CMK (cell line): ENCODE data around the gene DNAJC9.

ENCODE experiments used
- DNase-seq: peaks from one replicate; pipeline ENCODE4 v3.0.0-alpha.2; 2010; ENCODE audit warnings: low read depth

Gene DNAJC9

GRCh38 chr10:73238990-73239566, 8.0 kb downstream of the DNAJC9 start:
- DNase-seq, result no peak

- DNase-seq, result no peak
Measured at GRCh38 chr10:73234695-73235094, 12.4 kb downstream of the DNAJC9 start.

- DNase-seq, result no peak
Measured at GRCh38 chr10:73233883-73234282, 13.2 kb downstream of the DNAJC9 start.

GRCh38 chr10:73232887-73233286, 14.2 kb downstream of the DNAJC9 start:
- DNase-seq, result no peak

- no peak for DNase-seq
Measured at GRCh38 chr10:73229567-73229966, 17.5 kb downstream of the DNAJC9 start.

GRCh38 chr10:73228247-73228646, 18.8 kb downstream of the DNAJC9 start:
- DNase-seq, result no peak

- DNase-seq, result no peak
Measured at GRCh38 chr10:73226663-73227062, 20.4 kb downstream of the DNAJC9 start.

GRCh38 chr10:73225518-73225917, 21.5 kb downstream of the DNAJC9 start:
- DNase-seq, result no peak

- DNase-seq, result no peak
Measured at GRCh38 chr10:73220989-73221388, 26.1 kb downstream of the DNAJC9 start.

GRCh38 chr10:73219384-73219783, 27.7 kb downstream of the DNAJC9 start:
- DNase-seq, result no peak

- peak; percentile 39 for DNase-seq
Measured at GRCh38 chr10:73218431-73219191, 28.4 kb downstream of the DNAJC9 start.

- DNase-seq, result no peak
Measured at GRCh38 chr10:73217628-73218027, 29.4 kb downstream of the DNAJC9 start.

GRCh38 chr10:73215749-73216148, 31.3 kb downstream of the DNAJC9 start:
- no peak for DNase-seq

- no peak for DNase-seq
Measured at GRCh38 chr10:73211106-73211811, 35.8 kb downstream of the DNAJC9 start.

- DNase-seq, result no peak
Measured at GRCh38 chr10:73210395-73211105, 36.5 kb downstream of the DNAJC9 start.

- DNase-seq, result no peak
Measured at GRCh38 chr10:73209705-73210104, 37.4 kb downstream of the DNAJC9 start.

- DNase-seq, result no peak
Measured at GRCh38 chr10:73207883-73208282, 39.2 kb downstream of the DNAJC9 start.

- DNase-seq, result no peak
Measured at GRCh38 chr10:73206385-73206784, 40.7 kb downstream of the DNAJC9 start.

- no peak for DNase-seq
Measured at GRCh38 chr10:73205890-73206289, 41.2 kb downstream of the DNAJC9 start.

- DNase-seq, result no peak
Measured at GRCh38 chr10:73205081-73205480, 42.0 kb downstream of the DNAJC9 start.
